Activated CD8-positive, alpha-beta memory T cell treated with anti-CD3 and anti-CD28 coated beads for 1 hour (primary cell): ENCODE results near the gene SLC25A5.
"Not testable (repeated sequence)": the region's sequence is repeated elsewhere in the genome, so short reads cannot be mapped to it uniquely, and the experiment has no call there.

Experiments
- DNase-seq, 2 donors: peaks; one replicate each; pipeline ENCODE4 v3.0.0-alpha.2; 2020; ENCODE audit warnings: low read depth in 1 of 2; ENCODE audit errors: extremely low read depth in 1 of 2

SLC25A5 gene

GRCh38 chrX:119467842-119468550, at the start of gene SLC25A5:
Gene SLC25A5, plus strand, starts transcription at chrX:119468444. Its CDS starts 72 bp downstream, at chrX:119468516.
- peak; percentile 47 to 69 for DNase-seq

GRCh38 chrX:119419146-119419545, 49.1 kb upstream of the SLC25A5 start:
- no peak for DNase-seq

- DNase-seq = no peak
Measured at GRCh38 chrX:119419898-119420297, 48.3 kb upstream of the SLC25A5 start.

GRCh38 chrX:119421016-119421705, 47.1 kb upstream of the SLC25A5 start:
- DNase-seq = no peak

- DNase-seq = no peak
Measured at GRCh38 chrX:119423631-119424030, 44.6 kb upstream of the SLC25A5 start.

- no peak for DNase-seq
Measured at GRCh38 chrX:119424999-119425398, 43.2 kb upstream of the SLC25A5 start.

- DNase-seq = no peak
Measured at GRCh38 chrX:119427024-119427794, 41.0 kb upstream of the SLC25A5 start.

- no peak for DNase-seq
Measured at GRCh38 chrX:119427795-119428185, 40.5 kb upstream of the SLC25A5 start.

- DNase-seq = no peak
Measured at GRCh38 chrX:119429471-119429870, 38.8 kb upstream of the SLC25A5 start.

- DNase-seq = not testable (repeated sequence)
Measured at GRCh38 chrX:119441295-119441694, 26.9 kb upstream of the SLC25A5 start.

GRCh38 chrX:119442286-119442685, 26.0 kb upstream of the SLC25A5 start:
- DNase-seq = no peak

- DNase-seq = no peak
Measured at GRCh38 chrX:119453202-119453601, 15.0 kb upstream of the SLC25A5 start.

- no peak for DNase-seq
Measured at GRCh38 chrX:119455264-119455663, 13.0 kb upstream of the SLC25A5 start.

- DNase-seq = no peak
Measured at GRCh38 chrX:119459181-119459580, 9.1 kb upstream of the SLC25A5 start.

- DNase-seq = no peak
Measured at GRCh38 chrX:119465555-119465954, 2.7 kb upstream of the SLC25A5 start.

- no peak for DNase-seq
Measured at GRCh38 chrX:119466970-119467369, 1.3 kb upstream of the SLC25A5 start.

- DNase-seq = no peak
Measured at GRCh38 chrX:119467433-119467832, 811 bp upstream of the SLC25A5 start.

- peak; percentile 58 to 78 for DNase-seq
Measured at GRCh38 chrX:119468551-119469312, 488 bp downstream of the SLC25A5 start.

- DNase-seq = no peak
Measured at GRCh38 chrX:119469313-119469635, 1.0 kb downstream of the SLC25A5 start.

- no peak for DNase-seq
Measured at GRCh38 chrX:119474615-119475388, 6.6 kb downstream of the SLC25A5 start.
